CD4-positive, alpha-beta T cell (primary cell): Measurements from ENCODE around the gene TTN. TPM values are rescaled to one million over a fixed set of nuclear protein-coding genes. Genes with fewer than 3 reads are reported as not detected.

Experiments
- ATAC-seq: fragments of 200-7000 bp; cut with Tn5 transposase; one replicate; pipeline ENCODE4 v1.10.0; 2022; ENCODE audit warnings: mild to moderate bottlenecking; ENCODE audit not compliant: poor library complexity
- CTCF ChIA-PET: fragments of 350-600 bp; sonication (Branson Sonifier 250); formaldehyde crosslinking; loops from one replicate; lab custom pipeline; 2021; ENCODE audit warnings: antibody characterized with exemption, inconsistent platforms; lab: Charles Lee
- POLR2A ChIA-PET: fragments of 350-600 bp; sonication (Branson Sonifier 250); formaldehyde crosslinking; loops from one replicate; lab custom pipeline; 2021; ENCODE audit warnings: antibody characterized with exemption, inconsistent platforms; lab: Charles Lee
- DNase-seq, 14 experiments: peaks; one replicate each; pipeline ENCODE4 v3.0.0-alpha.2; 2013 to 2020; ENCODE audit warnings: mixed read lengths in 2 of 14
- H3K27ac ChIP-seq, 2 donors: one replicate each; pipeline versions ENCODE4 v1.5.1 to v1.7.0; 2013; ENCODE audit warnings: low read length in 2 of 2, low read depth in 1 of 2, mild to moderate bottlenecking in 1 of 2
- H3K27me3 ChIP-seq, 2 experiments: 1 replicate in 1 of 2; 2 replicates in 1 of 2; pipeline versions ENCODE4 v1.6.1 to v1.7.0; 2013; ENCODE audit warnings: low read length in 2 of 2, control low read depth in 1 of 2, mild to moderate bottlenecking in 1 of 2, moderate library complexity in 1 of 2; ENCODE audit not compliant: insufficient read depth in 2 of 2, control insufficient read depth in 1 of 2
- H3K36me3 ChIP-seq: one replicate; pipeline ENCODE4 v1.6.1; 2013; ENCODE audit warnings: low read length, control low read depth; ENCODE audit not compliant: insufficient read depth
- H3K4me1 ChIP-seq: one replicate; pipeline ENCODE4 v1.6.1; 2013; ENCODE audit warnings: low read length, control low read depth; ENCODE audit not compliant: insufficient read depth
- H3K4me3 ChIP-seq: one replicate; pipeline ENCODE4 v1.5.1; 2013; ENCODE audit warnings: mild to moderate bottlenecking, low read length, moderate library complexity
- H3K9me3 ChIP-seq, 2 experiments: 1 replicate in 1 of 2; 2 replicates in 1 of 2; pipeline versions ENCODE4 v1.6.1 to v1.7.0; 2013; ENCODE audit warnings: low read length in 2 of 2, mild to moderate bottlenecking in 2 of 2, control low read depth in 1 of 2, moderate library complexity in 1 of 2; ENCODE audit not compliant: control insufficient read depth in 1 of 2, insufficient read depth in 1 of 2
- H3K27ac Mint-ChIP-seq: one replicate; pipeline ENCODE4 v1.8.0; 2020; ENCODE audit warnings: mixed read lengths
- H3K27me3 Mint-ChIP-seq: one replicate; pipeline ENCODE4 v1.8.0; 2021; ENCODE audit warnings: mixed read lengths
- H3K36me3 Mint-ChIP-seq: one replicate; pipeline ENCODE4 v1.8.0; 2021; ENCODE audit warnings: low read depth, mixed read lengths
- H3K4me1 Mint-ChIP-seq: one replicate; pipeline ENCODE4 v1.8.0; 2021; ENCODE audit warnings: low read depth, mixed read lengths
- H3K4me3 Mint-ChIP-seq: one replicate; pipeline ENCODE4 v1.8.0; 2020; ENCODE audit warnings: mild to moderate bottlenecking, mixed read lengths
- H3K9me3 Mint-ChIP-seq: one replicate; pipeline ENCODE4 v1.8.0; 2020; ENCODE audit warnings: mixed read lengths
- CTCF ChIP-seq: fragments of 200-600 bp; IDR thresholded peaks from one replicate; pipeline ENCODE4 v1.8.0; 2022; ENCODE audit warnings: antibody characterized with exemption, mild to moderate bottlenecking
- intact Hi-C, 2 experiments: fragments of 100-400 bp; cut with DNase I in 1 of 2; cut with micrococcal nuclease in 1 of 2; formaldehyde crosslinking; loops; one replicate each; pipeline versions ENCODE4 v1.15.1 to v1.9.0; 2023 to 2025; cut with DNase I, micrococcal nuclease
- total RNA-seq, 174 experiments: library from RNA in 2 of 174; stranded (reverse) in 2 of 174; gene quantifications; one replicate each; pipeline ENCODE4 v1.2.3 and lab custom pipeline; 2021 to 2026

Gene TTN
- total RNA-seq, 2 experiments from 2014 or later = 27.5 to 29.2 TPM

- intact Hi-C loops = no loop called here
- no peaks in the 10 kb centered on the region for H3K27me3 Mint-ChIP-seq
- ChIA-PET POLR2A (no interaction called here), CTCF (no interaction called here)
- H3K4me3 Mint-ChIP-seq = no peak overlapping the region
- Histone ChIP-seq H3K4me1 (no peaks in the 10 kb centered on the region), H3K27ac (no peak overlapping the region), H3K4me3 (no peak overlapping the region), H3K9me3 (no peaks in the 10 kb centered on the region), H3K27me3 (no peaks in the 10 kb centered on the region), H3K36me3 (no peaks in the 10 kb centered on the region)
- H3K36me3 Mint-ChIP-seq = peaks cover 7% of the 10 kb centered on the region
- no peak overlapping the region for H3K27ac Mint-ChIP-seq
- TF ChIP-seq CTCF = no peak
- no peaks in the 10 kb centered on the region for H3K9me3 Mint-ChIP-seq
- ATAC-seq (no peak), DNase-seq (no peak)
- no peaks in the 10 kb centered on the region for H3K4me1 Mint-ChIP-seq
These were observed 680 bp downstream of the TTN start for GRCh38 chr2:178806543-178806942.

- Histone ChIP-seq H3K9me3 (no peaks in the 10 kb centered on the region), H3K27ac (no peak overlapping the region), H3K36me3 (no peaks in the 10 kb centered on the region), H3K4me3 (no peak overlapping the region), H3K4me1 (no peaks in the 10 kb centered on the region), H3K27me3 (no peaks in the 10 kb centered on the region)
- Mint-ChIP-seq H3K27me3 (no peaks in the 10 kb centered on the region), H3K4me3 (no peak overlapping the region), H3K36me3 (peaks cover 17% of the 10 kb centered on the region), H3K9me3 (no peaks in the 10 kb centered on the region), H3K27ac (no peak overlapping the region), H3K4me1 (no peaks in the 10 kb centered on the region)
- no peak for TF ChIP-seq CTCF
- intact Hi-C loops = no loop called here
- DNase-seq (no peak), ATAC-seq (no peak)
- ChIA-PET POLR2A (no interaction called here), CTCF (interaction anchor here (0.7 to 0.9 kb wide), 3 partner anchors 21 to 822 kb away, joined by 3 to 4 read pairs (median 3); no protein-coding TSS in a partner anchor)
These were observed 1.8 kb downstream of the TTN start for GRCh38 chr2:178805457-178805856.

GRCh38 chr2:178804791-178805190 lies 2.4 kb downstream of the TTN start:
- CTCF ChIA-PET = interaction anchor here (0.9 kb wide), 1 partner anchor 634 kb away, joined by 4 read pairs; no protein-coding TSS in a partner anchor
- Histone ChIP-seq H3K27me3 (no peaks in the 10 kb centered on the region), H3K9me3 (no peaks in the 10 kb centered on the region), H3K27ac (no peak overlapping the region), H3K36me3 (no peaks in the 10 kb centered on the region), H3K4me3 (no peak overlapping the region), H3K4me1 (no peaks in the 10 kb centered on the region)
- POLR2A ChIA-PET = no interaction called here
- peak in 1 of 14 experiments; percentile 3 for DNase-seq
- intact Hi-C loops = no loop called here
- peak; percentile 18 for TF ChIP-seq CTCF
- H3K9me3 Mint-ChIP-seq = no peaks in the 10 kb centered on the region
- H3K36me3 Mint-ChIP-seq = peaks cover 24% of the 10 kb centered on the region
- H3K4me3 Mint-ChIP-seq = no peak overlapping the region
- ATAC-seq = no peak
- no peak overlapping the region for H3K27ac Mint-ChIP-seq
- H3K27me3 Mint-ChIP-seq = no peaks in the 10 kb centered on the region
- no peaks in the 10 kb centered on the region for H3K4me1 Mint-ChIP-seq
